Stimulated activated CD8-positive, alpha-beta memory T cell treated with anti-CD3 and anti-CD28 coated beads, Interleukin-15, amount 100 ng/mL, for 24 hours (primary cell): Measurements from ENCODE around the gene TBCEL.

ENCODE experiments used
- DNase-seq: peaks from one replicate; pipeline ENCODE4 v3.0.0-alpha.2; 2020; ENCODE audit warnings: low read depth

The TBCEL gene

DNA sequence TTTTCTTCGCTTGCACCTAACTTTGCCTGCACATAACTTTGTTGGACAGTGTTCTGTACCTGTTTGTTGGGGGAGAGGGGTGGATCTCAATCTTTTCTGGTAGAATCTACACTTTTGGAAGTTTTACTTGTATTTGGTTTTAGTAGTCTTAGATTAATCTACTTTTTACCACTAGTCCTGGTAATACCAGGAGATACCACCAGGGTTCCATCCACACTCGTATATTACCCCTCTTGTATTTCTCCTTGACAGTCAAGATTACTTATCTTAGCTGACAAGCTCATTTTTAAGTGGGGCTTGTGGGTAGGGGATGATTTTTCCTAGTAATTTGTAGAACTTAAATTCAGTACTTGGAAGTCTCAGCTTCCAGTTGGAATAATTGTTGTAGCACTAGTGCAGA is 39.8 kb downstream of the TBCEL start:
- DNase-seq = no peak

DNA sequence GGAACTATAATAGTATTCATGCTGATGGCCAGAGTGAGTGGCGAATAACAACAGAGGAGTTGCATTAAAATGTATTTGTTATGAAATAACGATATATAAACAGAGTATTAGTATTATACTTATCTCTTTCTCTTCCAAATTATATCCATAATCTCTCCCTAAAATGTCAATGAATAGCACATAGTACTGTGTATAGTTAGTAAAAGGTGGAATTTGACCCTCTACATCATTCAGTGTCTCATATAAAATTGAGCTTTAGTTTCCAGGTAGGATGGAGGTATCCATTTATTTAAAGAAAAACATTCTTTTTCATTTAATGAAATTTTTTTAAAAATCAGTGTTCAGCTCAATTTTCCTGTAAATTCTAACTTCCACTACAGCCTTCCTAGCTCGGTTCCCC is 42.7 kb downstream of the TBCEL start:
- DNase-seq = no peak

DNA sequence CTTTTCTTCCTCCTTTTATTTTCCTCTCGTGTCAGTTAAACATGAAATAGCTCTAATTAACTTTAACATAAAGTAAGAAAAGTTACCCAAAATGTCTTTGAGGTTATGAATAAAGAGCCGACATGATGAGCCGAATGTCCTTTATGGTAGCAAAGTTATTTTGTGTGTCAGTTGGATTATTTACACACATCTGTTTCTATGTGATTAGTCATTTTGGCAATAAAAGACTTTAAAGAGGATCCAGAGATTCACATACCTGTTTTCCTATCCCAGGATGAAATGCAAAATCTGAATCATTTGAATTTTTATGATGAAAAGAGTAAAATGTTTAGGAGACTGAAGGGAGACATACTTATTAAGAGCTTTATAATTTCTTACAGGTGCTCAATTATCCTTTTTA is 43.1 kb downstream of the TBCEL start:
- DNase-seq = no peak

DNA sequence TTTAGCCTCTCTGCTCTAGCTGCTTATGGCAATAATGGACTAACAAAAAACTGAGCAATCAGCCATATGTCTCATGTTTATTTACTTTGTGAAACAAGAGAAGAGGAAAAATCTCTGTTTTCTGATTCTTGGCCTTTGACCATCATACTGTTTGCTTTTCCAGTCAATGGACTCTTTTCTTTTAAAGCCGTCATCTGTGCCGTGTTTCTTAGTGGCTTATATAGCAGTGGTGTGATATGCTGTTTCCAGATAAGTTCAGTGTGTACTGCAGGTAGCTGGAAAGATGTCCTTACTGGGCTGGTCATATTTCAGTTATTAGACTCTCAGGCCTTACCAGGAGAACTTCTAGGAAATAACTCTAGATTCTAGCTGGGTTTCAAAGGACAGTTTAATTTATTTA is 43.6 kb downstream of the TBCEL start:
- no peak for DNase-seq

DNA sequence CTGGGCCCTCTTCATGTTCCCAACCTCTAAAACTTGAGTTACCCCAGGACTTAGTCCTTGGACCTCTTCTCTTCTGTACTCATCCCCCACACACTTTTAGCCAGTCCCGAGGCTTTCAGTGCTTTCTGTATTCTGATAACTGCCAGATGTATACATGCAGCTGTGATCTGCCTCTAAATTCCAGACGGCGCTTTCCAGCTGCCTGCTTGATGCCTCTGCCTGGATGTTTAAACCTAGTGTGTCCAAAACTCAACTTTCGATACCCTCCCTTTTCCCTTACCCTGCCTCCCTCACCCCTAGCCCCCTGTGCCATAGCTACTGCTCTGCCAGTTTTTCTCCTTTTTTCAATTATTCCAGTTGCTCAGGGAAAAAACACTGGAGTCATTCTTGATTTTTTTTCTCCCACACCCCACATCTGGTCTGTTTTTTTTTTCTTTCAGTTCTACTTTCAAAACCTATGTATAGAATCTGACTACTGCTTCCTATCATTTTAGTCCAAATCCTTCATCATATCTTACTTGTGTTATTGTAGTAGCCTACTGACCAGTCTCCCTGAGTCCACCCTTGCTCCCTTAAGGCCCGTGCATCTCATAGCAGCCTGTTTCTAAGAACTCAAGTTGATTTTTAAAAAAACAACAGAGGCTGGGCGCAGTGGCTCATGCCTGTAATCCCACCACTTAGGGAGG is 44.2 kb downstream of the TBCEL start:
- DNase-seq = no peak

DNA sequence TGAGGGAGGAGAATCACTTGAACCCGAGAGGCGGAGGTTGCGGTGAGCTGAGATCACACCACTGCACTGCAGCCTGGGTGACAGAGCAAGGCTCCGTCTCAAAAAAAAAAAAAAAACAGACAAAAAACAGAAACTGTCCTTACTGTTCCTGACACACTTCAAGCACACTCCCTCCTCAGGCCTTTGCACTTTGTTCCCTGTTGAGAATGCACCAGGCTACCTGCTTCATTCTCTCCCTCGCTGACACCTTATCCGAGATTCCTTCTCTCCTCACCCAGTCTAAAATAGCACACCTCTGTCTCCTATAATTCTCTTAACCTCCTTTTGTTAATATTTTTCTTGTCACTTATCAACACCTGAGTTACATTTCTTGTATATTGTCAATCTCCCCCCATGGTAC is 44.9 kb downstream of the TBCEL start:
- DNase-seq = no peak

DNA sequence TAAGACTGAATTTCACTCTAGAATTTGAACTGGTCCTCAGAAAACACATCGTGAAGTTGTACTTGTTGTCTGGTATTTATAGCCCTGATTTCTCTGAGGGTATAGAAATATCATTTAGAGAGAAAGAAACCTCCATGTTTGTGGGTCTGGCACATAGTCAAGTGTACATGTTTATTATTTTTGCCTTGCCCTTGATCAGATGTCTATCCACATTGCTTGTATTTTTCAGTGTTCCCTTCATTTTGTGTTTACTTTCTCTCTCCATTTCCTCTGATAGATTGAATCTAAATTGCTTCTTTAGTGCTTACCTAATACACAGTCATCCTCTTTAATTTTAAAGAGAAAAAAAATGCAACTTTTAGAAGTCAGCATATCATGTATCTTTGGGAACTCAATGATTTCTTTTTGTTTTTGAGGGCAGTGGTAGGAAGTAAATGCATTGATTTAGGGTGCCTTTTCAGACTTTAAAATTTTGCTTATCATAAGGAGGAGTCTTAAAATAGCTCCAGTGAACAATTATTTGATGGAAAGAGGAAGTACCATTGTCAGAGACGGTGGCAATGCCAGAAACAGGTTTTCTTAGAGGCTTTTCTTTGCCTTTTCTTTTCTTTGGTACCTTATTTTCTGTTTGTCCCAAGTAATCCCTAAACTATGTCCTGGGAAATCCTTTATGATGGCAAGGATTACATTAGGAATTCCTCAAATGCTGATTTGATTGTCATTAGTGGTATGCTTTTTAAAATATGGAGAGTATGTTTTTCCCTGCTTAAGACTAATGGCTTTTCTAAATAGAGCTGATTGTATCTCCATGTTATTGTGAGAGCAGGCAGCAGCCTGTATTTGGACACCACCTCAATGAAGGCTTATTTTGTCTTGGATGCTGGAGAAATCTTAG is 47.3 kb downstream of the TBCEL start:
- no peak for DNase-seq

DNA sequence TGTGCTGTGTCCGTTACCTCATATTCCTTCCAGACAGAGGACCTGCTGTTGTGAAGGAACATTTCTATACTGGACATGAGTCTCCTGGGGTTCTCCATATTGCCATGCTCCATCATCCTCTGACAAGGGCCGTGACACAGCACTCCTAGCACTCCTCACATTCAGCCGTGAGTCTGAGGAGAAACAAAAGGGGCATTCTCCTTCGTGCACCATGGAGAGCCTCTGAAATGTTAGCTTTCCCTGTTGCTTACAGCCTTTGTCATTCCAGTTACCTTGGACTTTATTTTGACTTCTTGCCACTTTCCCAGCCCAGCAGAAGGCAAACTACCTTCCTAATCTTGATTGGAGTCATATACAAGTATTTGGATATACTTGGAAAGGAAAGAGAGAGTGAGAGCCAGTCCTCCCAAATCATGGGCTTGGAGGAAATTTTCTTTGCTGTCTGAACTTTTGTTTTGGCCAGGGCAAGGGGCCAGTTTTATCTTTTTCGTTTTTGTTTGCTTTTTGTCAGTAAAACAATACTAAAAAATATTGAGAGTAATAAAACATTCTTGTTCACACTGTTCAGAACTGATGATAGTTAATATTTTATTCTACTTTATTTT is 48.0 kb downstream of the TBCEL start:
- no peak for DNase-seq

DNA sequence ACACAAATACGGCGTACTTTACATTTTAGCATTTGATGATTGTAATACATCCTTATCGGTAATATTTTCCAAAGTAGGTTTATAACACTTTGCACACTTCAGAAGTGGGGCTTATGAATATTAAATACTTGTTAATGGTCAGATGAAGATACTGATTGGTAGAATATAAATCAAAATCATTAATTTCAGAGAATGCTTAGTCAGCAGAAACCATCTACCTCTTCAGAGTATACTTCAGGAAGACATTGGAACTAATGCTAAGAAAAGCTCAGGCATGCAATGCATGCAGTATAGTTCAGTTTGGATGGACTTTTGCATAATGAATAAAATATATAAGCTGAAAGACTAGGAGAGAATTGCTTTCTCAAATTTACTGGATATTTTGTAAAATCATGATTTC is 57.4 kb downstream of the TBCEL start:
- no peak for DNase-seq

DNA sequence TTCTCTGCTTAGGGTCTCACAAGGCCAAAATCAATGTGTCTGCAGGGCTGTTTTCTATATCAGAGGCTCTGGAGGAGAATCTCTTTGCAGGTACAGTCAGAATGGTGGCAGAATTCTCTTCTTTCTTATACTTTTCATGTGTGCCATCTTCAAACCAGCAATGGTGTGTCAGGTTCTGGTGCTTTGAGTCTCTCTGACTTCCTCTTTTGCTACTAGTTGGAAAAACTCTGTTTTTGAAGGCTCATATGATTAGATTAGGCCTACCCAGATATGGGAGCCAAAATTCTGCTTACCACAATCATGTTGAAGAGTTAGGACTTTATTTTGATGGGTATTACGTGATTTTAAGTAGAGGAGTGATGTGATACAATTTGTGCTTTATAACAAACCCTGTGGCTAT is 58.3 kb downstream of the TBCEL start:
- DNase-seq = no peak

DNA sequence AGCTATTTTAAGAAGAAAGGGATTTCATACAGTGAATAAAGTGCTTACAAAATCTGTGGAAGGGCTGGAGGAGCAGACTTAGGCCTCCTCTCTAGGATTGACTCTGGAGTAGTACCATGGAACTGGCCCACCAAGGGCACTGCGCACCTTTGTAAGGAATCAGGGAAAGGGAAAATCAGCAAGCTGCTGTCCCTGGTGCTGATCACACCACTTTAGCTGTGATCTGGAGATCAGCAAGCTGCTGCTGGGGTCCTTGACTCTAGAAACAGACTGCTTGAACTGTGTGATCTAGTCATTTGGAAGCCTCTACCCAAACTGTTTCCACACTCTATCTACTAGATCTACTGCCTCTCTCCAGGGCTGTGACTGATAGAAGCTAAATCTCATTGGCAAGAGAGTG is 58.8 kb downstream of the TBCEL start:
- DNase-seq = no peak

DNA sequence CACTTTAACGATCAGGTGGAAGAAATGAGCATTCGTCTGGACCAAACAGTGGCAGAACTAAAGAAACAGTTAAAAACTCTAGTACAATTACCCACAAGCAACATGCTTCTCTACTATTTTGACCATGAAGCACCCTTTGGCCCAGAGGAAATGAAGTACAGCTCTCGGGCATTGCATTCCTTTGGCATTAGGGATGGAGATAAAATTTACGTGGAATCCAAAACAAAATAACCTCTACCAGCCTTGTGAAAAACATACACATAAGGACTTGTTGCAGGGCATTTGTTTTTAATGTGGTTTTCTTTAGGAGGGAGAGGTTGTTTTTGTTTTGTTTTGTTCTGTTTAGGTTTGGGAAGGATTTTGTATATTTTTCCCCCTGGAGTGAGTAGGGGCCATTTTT is 63.0 kb downstream of the TBCEL start:
- no peak for DNase-seq

DNA sequence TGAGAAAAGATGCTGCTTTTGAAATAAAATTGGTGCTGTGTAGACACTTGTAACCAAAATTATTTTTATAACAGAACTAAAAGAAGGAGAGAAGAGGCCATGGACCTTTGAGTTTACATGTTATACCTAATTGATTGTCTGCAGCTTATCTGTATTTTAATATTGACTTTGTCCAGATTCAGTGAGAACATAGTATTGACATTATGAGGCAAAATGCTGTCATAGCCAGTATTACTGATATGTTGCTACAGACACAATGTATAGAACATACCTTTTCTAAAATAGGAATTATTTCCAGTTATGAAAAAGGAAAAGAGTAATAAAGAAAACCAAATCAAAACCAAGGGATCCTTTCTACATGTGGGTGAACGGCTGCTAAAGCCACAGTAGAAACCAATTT is 65.7 kb downstream of the TBCEL start:
- no peak for DNase-seq

DNA sequence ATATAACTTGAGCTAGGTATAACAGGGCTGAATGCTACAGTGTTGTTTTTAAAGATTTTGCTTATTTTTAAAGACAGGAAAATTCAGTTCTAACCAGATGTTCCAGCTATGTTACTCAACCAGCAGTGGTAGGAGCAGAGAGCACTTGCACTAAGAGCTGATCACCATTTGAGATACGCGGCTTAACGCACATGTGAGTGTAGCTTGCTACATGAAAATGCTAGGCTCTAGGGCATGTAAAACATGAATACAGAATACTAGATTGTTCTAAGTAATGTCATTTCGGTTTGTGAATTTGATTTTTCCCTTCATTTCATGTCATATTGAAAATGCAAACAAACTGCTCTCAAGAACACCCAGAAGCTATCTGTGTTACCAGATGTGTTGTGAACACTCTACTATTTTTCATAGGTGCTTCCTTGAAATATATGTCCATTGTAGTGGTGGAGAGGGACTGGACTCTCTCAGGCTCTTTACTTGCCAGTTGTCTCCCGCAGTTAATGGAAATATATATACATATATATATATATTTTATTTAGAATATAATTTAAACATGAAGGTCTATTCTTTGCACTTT is 66.3 kb downstream of the TBCEL start:
- no peak for DNase-seq

DNA sequence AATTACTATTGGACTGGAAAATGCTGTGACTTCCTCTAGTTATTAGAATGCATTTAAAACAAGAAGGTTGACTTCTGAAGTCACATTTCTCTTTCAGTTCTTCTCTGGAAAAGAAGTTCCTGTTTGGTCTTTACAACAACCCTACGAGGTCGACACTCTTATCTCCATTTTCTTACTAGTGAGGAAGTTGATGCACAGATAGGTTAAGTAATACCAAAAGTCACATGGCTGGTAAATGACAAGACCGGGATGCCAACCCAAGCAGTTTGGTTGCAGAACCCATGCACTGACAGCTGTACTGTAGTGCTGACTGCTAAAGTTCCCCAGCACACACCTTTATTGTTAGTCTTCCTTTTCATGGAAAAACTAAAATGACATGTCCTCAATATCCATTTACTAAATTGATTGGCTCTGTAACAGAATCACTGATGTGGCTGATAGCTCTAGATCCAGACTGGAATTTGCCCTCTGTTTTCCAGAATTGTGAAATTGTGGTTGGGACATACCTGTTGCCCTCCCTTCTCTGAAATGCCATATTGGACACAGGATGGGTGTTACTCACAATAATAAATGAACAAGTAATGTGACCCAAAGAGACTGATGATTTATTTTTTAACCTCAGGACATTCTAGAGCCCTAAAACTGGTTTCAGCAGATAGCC is 67.7 kb downstream of the TBCEL start:
- DNase-seq = no peak

DNA sequence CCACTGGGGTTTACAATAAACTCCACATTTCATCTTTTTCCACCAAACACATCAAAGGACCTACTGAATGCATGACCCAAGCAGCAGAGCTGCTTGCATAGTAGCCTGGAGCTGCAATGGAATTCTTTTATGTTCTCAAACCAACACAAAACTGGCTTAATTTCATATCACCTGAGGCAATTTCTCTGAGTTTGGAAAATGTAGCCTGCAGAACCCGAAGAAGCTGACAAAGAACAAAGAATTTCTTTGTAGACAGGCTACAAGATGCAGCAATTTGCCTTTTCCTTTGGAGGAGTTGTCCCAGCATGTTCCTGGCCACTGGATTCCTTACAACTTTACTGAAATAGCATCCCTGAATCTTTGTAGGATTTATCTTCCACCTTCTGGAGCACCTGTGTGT is 71.7 kb downstream of the TBCEL start:
- DNase-seq = no peak

DNA sequence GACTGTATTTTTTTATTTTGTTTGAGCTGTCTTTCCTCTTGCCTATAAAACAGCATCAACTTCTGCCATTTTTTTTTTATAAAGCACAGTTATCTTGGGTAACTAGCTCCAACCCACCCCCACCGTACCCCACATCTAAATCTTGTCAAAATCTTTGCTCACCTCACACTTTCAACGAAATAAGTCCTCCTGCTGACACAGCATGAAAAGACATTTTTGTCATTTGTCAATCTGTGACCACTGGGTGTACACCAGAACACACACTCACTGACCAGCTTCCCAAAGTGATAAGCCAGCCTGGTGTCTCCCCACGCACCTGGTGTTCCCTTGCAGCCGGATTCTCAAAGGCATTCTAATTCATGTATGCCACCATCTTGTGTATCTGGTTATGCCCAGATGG is 75.5 kb downstream of the TBCEL start:
- DNase-seq = no peak

DNA sequence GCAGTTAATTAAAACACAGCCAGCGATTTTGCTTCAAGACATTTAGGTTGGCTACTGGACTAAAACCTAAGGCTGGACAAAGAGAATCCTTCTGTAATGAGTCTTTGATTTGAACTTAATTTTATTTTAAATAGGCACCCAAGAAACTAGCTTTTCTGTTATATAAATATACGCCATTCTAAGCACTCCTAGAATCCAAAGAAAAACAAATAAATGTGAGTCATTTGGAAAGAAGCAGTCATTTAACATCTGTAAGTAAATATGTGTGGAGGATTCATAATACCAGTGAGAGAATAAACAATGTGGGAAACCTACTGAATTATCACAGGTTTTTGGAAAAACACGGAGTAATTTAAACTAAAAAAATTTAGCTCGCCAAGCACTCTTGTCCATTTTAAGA is 76.0 kb downstream of the TBCEL start:
- DNase-seq = no peak

DNA sequence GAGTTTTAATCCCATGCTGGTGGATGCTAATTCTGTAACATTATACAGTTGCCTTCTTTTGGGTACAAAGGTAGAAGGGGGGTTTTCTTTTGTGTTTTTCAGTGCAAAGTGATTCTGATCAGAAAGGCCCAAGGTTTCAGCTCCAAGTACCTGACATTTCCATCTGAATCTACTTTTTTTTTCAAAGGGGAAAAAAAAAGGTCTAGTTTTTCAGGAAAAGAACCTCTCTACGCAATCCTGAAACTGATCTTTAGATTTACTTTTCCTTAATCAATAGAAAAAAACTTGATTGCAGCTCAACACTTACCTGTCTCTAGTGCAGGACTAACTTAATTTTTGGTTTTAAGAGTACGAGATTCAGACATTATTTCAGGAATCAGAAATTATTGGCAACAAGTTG is 77.0 kb downstream of the TBCEL start, which contains the start of gene TECTA:
Gene TECTA, plus strand, starts transcription at position 301 of the 400 bp plus-strand sequence. CDS start 1,423 bp downstream, outside the sequence.
- DNase-seq = no peak

DNA sequence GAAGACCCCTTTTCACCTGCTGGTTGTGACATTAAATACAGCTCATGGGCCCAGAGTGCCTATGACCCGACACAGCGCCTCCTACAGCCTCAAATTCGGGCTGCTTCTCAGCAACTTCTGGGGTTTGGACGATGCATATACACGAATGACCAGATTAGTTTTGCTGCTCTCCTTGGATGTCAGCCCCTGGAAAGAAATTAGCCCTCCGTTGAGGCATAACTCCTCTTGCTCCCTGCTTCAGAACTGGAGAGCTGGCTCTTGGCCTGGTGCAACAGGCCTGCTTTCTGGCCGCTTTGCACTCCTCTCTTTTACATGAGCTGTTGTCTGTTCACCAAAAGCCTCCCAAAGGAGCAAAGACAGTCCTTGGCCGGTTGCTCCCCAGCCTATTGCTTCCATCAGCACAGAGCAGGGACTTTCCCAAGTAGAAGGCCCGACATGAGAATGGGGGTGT is 80.4 kb downstream of the TBCEL start:
- no peak for DNase-seq

DNA sequence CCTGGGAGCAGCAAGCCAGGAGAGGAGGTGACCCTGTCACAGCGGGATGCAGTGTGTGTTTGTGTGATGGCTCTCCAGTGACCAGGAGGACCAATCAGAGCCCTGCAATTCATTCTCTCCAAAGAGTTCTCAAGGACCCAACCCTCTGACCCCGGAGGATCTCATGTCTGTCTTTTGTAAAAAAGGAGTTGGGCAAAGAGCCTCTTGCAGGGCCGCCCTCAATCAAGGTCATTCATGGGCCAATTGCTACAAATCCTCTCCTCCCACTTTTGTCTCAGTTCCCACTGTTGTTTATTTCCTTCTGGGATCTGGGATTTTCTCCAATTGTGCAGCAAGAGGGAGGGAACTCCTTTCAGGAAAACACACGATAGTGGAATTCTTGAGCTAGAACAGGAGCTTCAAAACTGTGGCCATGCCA is 81.2 kb downstream of the TBCEL start:
- no peak for DNase-seq
